PC-9 (cell line): Measurements from ENCODE around the gene C1orf87. TPM values are rescaled to one million over a fixed set of nuclear protein-coding genes. Genes with fewer than 3 reads are reported as not detected.

Experiments used
- BruUV-seq: library from RNA; stranded (reverse); fragments of 400-500 nt; replicated peaks from 2 replicates; lab custom pipeline; 2021; lab: Mats Ljungman, UMichigan
- CTCF ChIA-PET: fragments of 300-600 bp; sonication (Branson Sonifier 250); formaldehyde crosslinking; loops from one replicate; lab custom pipeline; 2022; ENCODE audit warnings: antibody characterized with exemption; lab: Charles Lee
- POLR2A ChIA-PET: fragments of 300-600 bp; sonication (Branson Sonifier 250); formaldehyde crosslinking; loops from one replicate; lab custom pipeline; 2022; ENCODE audit warnings: antibody characterized with exemption; ENCODE audit not compliant: unreplicated experiment; lab: Charles Lee
- DNase-seq, 2 experiments: peaks; one replicate each; pipeline versions ENCODE4 v3.0.0 to v3.0.0-alpha.2; 2015 to 2022; ENCODE audit warnings: mixed read lengths in 1 of 2
- H2AFZ ChIP-seq: fragments of 200-600 bp; sonication (generic); 2 replicates; pipeline ENCODE4 v1.8.1; 2017; ENCODE audit warnings: antibody characterized with exemption
- H3F3A ChIP-seq: fragments of 200-600 bp; sonication (generic); 2 replicates; pipeline ENCODE4 v1.8.1; 2017; ENCODE audit warnings: antibody characterized with exemption, mild to moderate bottlenecking, low read depth; ENCODE audit not compliant: insufficient read depth
- H3K27ac ChIP-seq: fragments of 200-600 bp; sonication (generic); 2 replicates; pipeline ENCODE4 v1.6.1; 2016; ENCODE audit warnings: mixed run types
- H3K27me3 ChIP-seq: fragments of 200-600 bp; sonication (generic); 2 replicates; pipeline ENCODE4 v1.6.1; 2016; ENCODE audit warnings: low read depth, mixed run types; ENCODE audit not compliant: insufficient read depth
- H3K36me3 ChIP-seq: fragments of 200-600 bp; sonication (generic); 2 replicates; pipeline ENCODE4 v1.6.1; 2016; ENCODE audit warnings: low read depth, mixed run types
- H3K4me1 ChIP-seq: fragments of 200-600 bp; sonication (generic); replicated peaks from 2 replicates; pipeline ENCODE4 v1.6.1; 2016; ENCODE audit warnings: mixed run types; ENCODE audit not compliant: insufficient read depth
- H3K4me2 ChIP-seq: fragments of 200-600 bp; sonication (generic); 2 replicates; pipeline ENCODE4 v1.6.1; 2017; ENCODE audit warnings: mixed run types
- H3K4me3 ChIP-seq: fragments of 200-600 bp; sonication (generic); 2 replicates; pipeline ENCODE4 v1.6.1; 2016; ENCODE audit warnings: mixed run types
- H3K79me2 ChIP-seq: fragments of 200-600 bp; sonication (generic); 2 replicates; pipeline ENCODE4 v1.6.1; 2017; ENCODE audit warnings: low read depth, mixed run types
- H3K9me2 ChIP-seq: fragments of 200-600 bp; sonication (generic); 2 replicates; pipeline ENCODE4 v1.8.1; 2017; ENCODE audit warnings: mild to moderate bottlenecking; ENCODE audit not compliant: insufficient read depth
- H3K9me3 ChIP-seq: fragments of 200-600 bp; sonication (generic); 2 replicates; pipeline ENCODE4 v1.8.1; 2016; ENCODE audit warnings: low read depth; ENCODE audit not compliant: insufficient read depth
- H4K20me1 ChIP-seq: fragments of 200-600 bp; sonication (generic); 2 replicates; pipeline ENCODE4 v1.8.1; 2017; ENCODE audit not compliant: insufficient read depth
- CTCF ChIP-seq: fragments of 200-600 bp; sonication (generic); conservative IDR thresholded peaks from 2 replicates; pipeline ENCODE4 v1.6.1; 2017; ENCODE audit warnings: mixed run types, antibody characterized with exemption, mild to moderate bottlenecking, moderate library complexity
- EZH2 ChIP-seq: fragments of 200-600 bp; sonication (generic); IDR thresholded peaks from 2 replicates; pipeline ENCODE4 v1.8.0; 2017; ENCODE audit warnings: antibody characterized with exemption, low read depth
- intact Hi-C: fragments of 100-400 bp; cut with micrococcal nuclease; formaldehyde crosslinking; loops from one replicate; pipeline ENCODE4 v1.10.0; 2022; ENCODE audit not compliant: unreplicated experiment
- total RNA-seq: library from RNA; stranded (reverse); gene quantifications from 2 replicates; pipeline ENCODE4 v1.2.3, GENCODE V29; 2021

C1orf87 gene
- total RNA-seq, 1 experiment from 2014 or later, result not detected

- TF ChIP-seq EZH2 (no peak), CTCF (no peak)
- H3K27me3 ChIP-seq, result no peaks in the 10 kb centered on the region
- no peak overlapping the region for H3K4me2 ChIP-seq
- no peaks in the 10 kb centered on the region for H3K79me2 ChIP-seq
- H3K4me3 ChIP-seq, result no peak overlapping the region
- H3K27ac ChIP-seq, result no peak overlapping the region
- ChIA-PET POLR2A (no interaction called here), CTCF (interaction anchor here (2.6 kb wide), 1 partner anchor 65 kb away, joined by 48 read pairs; no protein-coding TSS in a partner anchor)
- no peaks in the 10 kb centered on the region for H3K9me3 ChIP-seq
- no peaks in the 10 kb centered on the region for H3K4me1 ChIP-seq
- intact Hi-C loops, result loop anchor here (2.0 to 5.0 kb wide), 2 partner anchors 163 to 1429 kb away; no protein-coding TSS in a partner anchor
- BruUV-seq, result no TSS peak
- no peak overlapping the region for H2AFZ ChIP-seq
- H4K20me1 ChIP-seq, result no peaks in the 10 kb centered on the region
- no peak for DNase-seq
- no peaks in the 10 kb centered on the region for H3K9me2 ChIP-seq
- no peaks in the 10 kb centered on the region for H3F3A ChIP-seq
- H3K36me3 ChIP-seq, result no peaks in the 10 kb centered on the region
Measured at GRCh38 chr1:59945790-59946189, 127.8 kb downstream of the C1orf87 start.

Other genes starting within 250 kb of the C1orf87 start
- gene CYP2J2, start 147.0 kb downstream of the C1orf87 start, total RNA-seq, result 1.6 and 2.1 TPM in 2 replicates